ENCODE measurements around the gene GDI2.

GDI2 gene

GRCh38 chr10:5776136-5776880 lies 36.9 kb downstream of the GDI2 start:
- no peak for TF ChIP-seq PAX5 (IDR thresholded peaks at IDR 0.05; ENCODE audit: insufficient read depth, low read length, severe bottlenecking)
- no peak for TF ChIP-seq SPI1 (IDR thresholded peaks at IDR 0.05; ENCODE audit: low read depth, low read length)
- no peak for TF ChIP-seq POLR2AphosphoS5 (IDR thresholded peaks at IDR 0.05; ENCODE audit: low read depth, low read length)
- TF ChIP-seq POU2F2 (IDR thresholded peaks at IDR 0.05; ENCODE audit: low read depth, low read length): no peak
- no peak for TF ChIP-seq POLR2A (IDR thresholded peaks at IDR 0.05; ENCODE audit: low read depth, low read length)
- TF ChIP-seq TAF1 (IDR thresholded peaks at IDR 0.05; ENCODE audit: low read depth, low read length): no peak
- FAIRE-seq (no peak), DNase-seq (ENCODE audit: insufficient read length, low spot score) (no peak)

GRCh38 chr10:5775685-5776084 lies 37.5 kb downstream of the GDI2 start:
- FAIRE-seq (peak; percentile 35), DNase-seq (ENCODE audit: insufficient read length, low spot score) (peak; percentile 13)
- TF ChIP-seq SPI1 (IDR thresholded peaks at IDR 0.05; ENCODE audit: low read depth, low read length) (peak; percentile 72), TAF1 (IDR thresholded peaks at IDR 0.05; ENCODE audit: low read depth, low read length) (no peak)

GRCh38 chr10:5774987-5775620 lies 38.1 kb downstream of the GDI2 start:
- TF ChIP-seq POLR2AphosphoS5 (IDR thresholded peaks at IDR 0.05; ENCODE audit: low read depth, low read length): no peak
- TF ChIP-seq PAX5 (IDR thresholded peaks at IDR 0.05; ENCODE audit: insufficient read depth, low read length, severe bottlenecking): no peak
- TF ChIP-seq POU2F2 (IDR thresholded peaks at IDR 0.05; ENCODE audit: low read depth, low read length): no peak
- TF ChIP-seq SPI1 (IDR thresholded peaks at IDR 0.05; ENCODE audit: low read depth, low read length): no peak
- TF ChIP-seq POLR2A (IDR thresholded peaks at IDR 0.05; ENCODE audit: low read depth, low read length): no peak
- TF ChIP-seq TAF1 (IDR thresholded peaks at IDR 0.05; ENCODE audit: low read depth, low read length): no peak
- FAIRE-seq (no peak), DNase-seq (ENCODE audit: insufficient read length, low spot score) (no peak)

- TF ChIP-seq TAF1 (IDR thresholded peaks at IDR 0.05; ENCODE audit: low read depth, low read length) (no peak), POLR2AphosphoS5 (IDR thresholded peaks at IDR 0.05; ENCODE audit: low read depth, low read length) (peak; percentile 26; the same call in 1 of the 2 replicates), POLR2A (IDR thresholded peaks at IDR 0.05; ENCODE audit: low read depth, low read length) (peak; percentile 14; the same call in 1 of the 2 replicates)
- FAIRE-seq: no peak
Measured at GRCh38 chr10:5766189-5766588, 47.0 kb downstream of the GDI2 start.

GRCh38 chr10:5765617-5766016 lies 47.6 kb downstream of the GDI2 start:
- no peak for FAIRE-seq
- DNase-seq (ENCODE audit: insufficient read length, low spot score): no peak
- no peak for TF ChIP-seq TAF1 (IDR thresholded peaks at IDR 0.05; ENCODE audit: low read depth, low read length)
- TF ChIP-seq PAX5 (IDR thresholded peaks at IDR 0.05; ENCODE audit: insufficient read depth, low read length, severe bottlenecking): no peak
- no peak for TF ChIP-seq POLR2AphosphoS5 (IDR thresholded peaks at IDR 0.05; ENCODE audit: low read depth, low read length)
- no peak for TF ChIP-seq SPI1 (IDR thresholded peaks at IDR 0.05; ENCODE audit: low read depth, low read length)
- TF ChIP-seq POU2F2 (IDR thresholded peaks at IDR 0.05; ENCODE audit: low read depth, low read length): no peak
- TF ChIP-seq POLR2A (IDR thresholded peaks at IDR 0.05; ENCODE audit: low read depth, low read length): no peak

More at GRCh38 chr10:5766189-5766588, 47.0 kb downstream of the GDI2 start:
- no peak for DNase-seq (ENCODE audit: insufficient read length, low spot score)

- FAIRE-seq: no peak
Measured at GRCh38 chr10:5764422-5765297, 48.6 kb downstream of the GDI2 start.

GRCh38 chr10:5762531-5762930 lies 50.7 kb downstream of the GDI2 start:
- no peak for FAIRE-seq
- no peak for DNase-seq (ENCODE audit: insufficient read length, low spot score)
- TF ChIP-seq TAF1 (IDR thresholded peaks at IDR 0.05; ENCODE audit: low read depth, low read length): no peak
- no peak for TF ChIP-seq POLR2AphosphoS5 (IDR thresholded peaks at IDR 0.05; ENCODE audit: low read depth, low read length)

More at GRCh38 chr10:5764422-5765297, 48.6 kb downstream of the GDI2 start:
- TF ChIP-seq POLR2A (IDR thresholded peaks at IDR 0.05; ENCODE audit: low read depth, low read length) (peak; percentile 33; the same call in 1 of the 2 replicates), POLR2AphosphoS5 (IDR thresholded peaks at IDR 0.05; ENCODE audit: low read depth, low read length) (peak; percentile 45), SPI1 (IDR thresholded peaks at IDR 0.05; ENCODE audit: low read depth, low read length) (no peak)
- DNase-seq (ENCODE audit: insufficient read length, low spot score): no peak

- FAIRE-seq (no peak), DNase-seq (ENCODE audit: insufficient read length, low spot score) (no peak)
- no peak for TF ChIP-seq PAX5 (IDR thresholded peaks at IDR 0.05; ENCODE audit: insufficient read depth, low read length, severe bottlenecking)
- no peak for TF ChIP-seq SPI1 (IDR thresholded peaks at IDR 0.05; ENCODE audit: low read depth, low read length)
- TF ChIP-seq POLR2AphosphoS5 (IDR thresholded peaks at IDR 0.05; ENCODE audit: low read depth, low read length): no peak
- TF ChIP-seq POU2F2 (IDR thresholded peaks at IDR 0.05; ENCODE audit: low read depth, low read length): no peak
- TF ChIP-seq TAF1 (IDR thresholded peaks at IDR 0.05; ENCODE audit: low read depth, low read length): no peak
- no peak for TF ChIP-seq POLR2A (IDR thresholded peaks at IDR 0.05; ENCODE audit: low read depth, low read length)
Measured at GRCh38 chr10:5761220-5761619, 52.0 kb downstream of the GDI2 start.

- DNase-seq (ENCODE audit: insufficient read length, low spot score) (no peak), FAIRE-seq (no peak)
- TF ChIP-seq POLR2AphosphoS5 (IDR thresholded peaks at IDR 0.05; ENCODE audit: low read depth, low read length) (no peak), POU2F2 (IDR thresholded peaks at IDR 0.05; ENCODE audit: low read depth, low read length) (no peak), POLR2A (IDR thresholded peaks at IDR 0.05; ENCODE audit: low read depth, low read length) (no peak), SPI1 (IDR thresholded peaks at IDR 0.05; ENCODE audit: low read depth, low read length) (no peak), TAF1 (IDR thresholded peaks at IDR 0.05; ENCODE audit: low read depth, low read length) (no peak), PAX5 (IDR thresholded peaks at IDR 0.05; ENCODE audit: insufficient read depth, low read length, severe bottlenecking) (no peak)
Measured at GRCh38 chr10:5760515-5760914, 52.7 kb downstream of the GDI2 start.
